GM10847 (cell line): Measurements from ENCODE around the gene ZNF100.

Experiments used
- POLR2A ChIP-seq: IDR thresholded peaks from 2 replicates; pipeline ENCODE4 v1.6.1; 2011; ENCODE audit not compliant: insufficient read length; ENCODE audit errors: extremely low read depth

Gene ZNF100

DNA sequence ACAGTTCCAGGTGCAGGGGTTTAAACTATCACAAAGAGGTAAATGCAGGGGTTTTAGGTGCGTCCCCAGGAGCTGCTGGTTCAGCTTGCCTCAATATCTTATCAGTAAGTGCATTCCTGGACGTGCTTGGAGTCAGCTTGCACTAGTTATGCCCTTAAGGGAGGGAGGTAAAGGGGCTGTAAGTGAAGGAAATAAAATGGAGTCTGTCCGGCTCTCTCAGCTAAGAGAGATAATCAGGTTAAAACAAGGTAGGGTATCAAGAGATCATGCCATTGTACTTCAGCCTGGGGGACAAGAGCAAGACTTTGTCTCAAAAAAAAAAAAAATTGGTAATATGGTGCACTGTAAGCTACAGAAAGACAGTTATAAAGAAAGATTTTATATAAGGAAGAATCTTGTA is 69.7 kb downstream of the ZNF100 start:
- no peak for TF ChIP-seq POLR2A

DNA sequence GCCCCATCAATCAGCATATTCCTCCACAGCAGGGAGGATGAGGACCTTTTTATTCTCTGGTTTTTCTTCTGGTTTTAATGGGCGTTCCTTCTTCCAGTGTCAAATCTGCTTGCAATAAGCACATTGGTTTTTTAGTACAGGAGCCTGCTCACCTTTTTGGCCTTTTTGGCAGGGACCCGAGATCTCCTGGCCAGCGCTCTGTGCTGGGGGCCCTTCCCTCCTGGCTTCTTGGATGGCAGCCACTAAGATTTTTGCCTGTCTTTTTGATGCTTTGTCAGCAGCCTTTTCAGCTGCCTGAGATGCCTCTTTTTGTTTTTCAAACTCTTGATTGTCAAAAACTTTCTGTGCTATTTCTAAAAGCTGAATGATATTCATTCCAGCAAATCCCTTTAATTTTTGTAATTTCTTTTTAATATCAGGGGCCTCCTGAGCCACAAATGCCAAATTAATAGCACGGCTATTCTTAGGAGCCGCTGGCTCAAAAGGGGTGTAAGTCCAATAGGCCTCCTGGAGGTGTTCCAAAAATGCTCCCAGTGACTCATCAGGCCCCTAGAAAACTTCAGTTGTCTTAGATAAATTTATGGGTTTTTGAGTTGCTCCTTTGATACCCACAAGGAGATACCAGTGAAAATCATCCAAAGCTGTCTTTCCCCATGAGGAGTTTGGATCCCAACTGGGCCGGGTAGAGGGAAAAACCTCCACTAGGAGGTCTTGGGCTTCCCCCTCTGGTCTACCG is 73.0 kb downstream of the ZNF100 start:
- TF ChIP-seq POLR2A, result no peak

DNA sequence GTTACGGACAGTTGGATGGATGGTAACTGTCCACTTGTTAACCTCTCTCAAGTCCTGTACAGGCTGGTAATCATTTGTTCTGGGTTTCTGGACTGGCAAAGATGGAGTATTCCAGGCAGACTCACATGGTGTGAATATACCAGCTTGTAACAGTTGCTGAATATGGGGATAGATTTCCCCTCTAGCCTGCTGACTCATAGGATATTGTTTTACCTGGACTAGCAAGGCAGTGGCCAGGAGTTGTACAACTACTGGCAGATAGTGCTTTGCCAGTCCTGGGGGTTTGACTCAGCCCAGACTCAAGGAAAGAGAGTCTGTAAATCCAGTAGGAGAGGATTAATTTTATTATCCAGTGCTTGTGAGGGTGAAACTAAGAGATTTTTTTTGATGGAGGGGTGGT is 74.0 kb downstream of the ZNF100 start:
- TF ChIP-seq POLR2A, result no peak

DNA sequence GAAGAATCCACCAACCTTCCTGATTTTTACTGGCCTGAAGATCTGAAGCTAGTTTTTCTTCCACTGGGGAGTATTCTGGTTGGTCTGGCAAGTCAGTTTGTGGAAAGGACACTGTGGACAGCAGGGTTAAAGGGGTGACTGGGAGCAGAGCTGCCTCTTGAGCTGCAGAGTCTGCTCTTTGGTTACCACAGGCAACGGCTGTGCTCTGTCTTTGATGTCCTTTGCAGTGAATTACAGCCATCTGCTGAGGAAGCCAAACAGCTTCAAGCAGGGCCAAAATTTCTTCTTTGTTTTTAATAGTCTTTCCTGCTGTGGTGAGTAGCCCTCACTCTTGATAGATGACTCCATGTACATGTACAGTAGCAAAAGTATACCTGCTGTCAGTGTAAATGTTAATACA is 75.7 kb downstream of the ZNF100 start:
- TF ChIP-seq POLR2A, result no peak

DNA sequence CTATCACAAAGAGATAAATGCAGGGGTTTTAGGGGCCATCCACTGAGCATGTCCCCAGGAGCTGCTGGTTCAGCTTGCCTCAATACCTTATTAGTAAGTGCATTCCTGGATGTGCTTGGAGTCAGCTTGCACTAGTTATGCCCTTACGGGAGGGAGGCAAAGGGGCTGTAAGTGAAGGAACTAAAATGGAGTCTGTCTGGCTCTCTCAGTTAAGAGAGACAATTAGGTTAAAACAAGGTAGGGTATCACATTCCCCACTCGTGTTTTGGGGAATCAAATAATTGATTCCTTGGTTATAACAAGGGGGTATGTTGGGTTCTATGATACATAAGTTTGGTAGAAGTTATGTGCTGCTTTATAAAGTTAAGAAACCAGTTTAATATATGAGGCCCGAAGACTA is 78.9 kb downstream of the ZNF100 start:
- TF ChIP-seq POLR2A, result no peak

DNA sequence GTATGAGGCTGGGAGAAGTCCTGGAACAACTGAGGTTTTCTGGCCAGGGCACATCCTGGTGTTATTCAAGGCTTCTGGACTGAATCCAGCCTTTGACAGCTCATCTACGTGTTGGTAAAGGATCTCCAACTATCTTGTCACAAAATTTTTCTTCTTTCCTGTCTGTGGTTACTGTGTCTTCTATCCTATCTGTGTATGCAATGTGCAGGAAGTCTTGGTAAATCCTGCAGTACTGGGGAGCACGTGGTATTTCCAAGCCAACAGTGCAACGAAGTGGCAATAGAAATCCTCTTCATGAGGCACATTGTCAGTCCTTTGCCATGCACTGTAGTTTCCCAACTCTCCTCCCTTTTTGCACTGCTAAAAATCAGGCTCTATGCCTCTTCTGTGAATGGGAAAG is 86.7 kb downstream of the ZNF100 start:
- TF ChIP-seq POLR2A, result no peak

DNA sequence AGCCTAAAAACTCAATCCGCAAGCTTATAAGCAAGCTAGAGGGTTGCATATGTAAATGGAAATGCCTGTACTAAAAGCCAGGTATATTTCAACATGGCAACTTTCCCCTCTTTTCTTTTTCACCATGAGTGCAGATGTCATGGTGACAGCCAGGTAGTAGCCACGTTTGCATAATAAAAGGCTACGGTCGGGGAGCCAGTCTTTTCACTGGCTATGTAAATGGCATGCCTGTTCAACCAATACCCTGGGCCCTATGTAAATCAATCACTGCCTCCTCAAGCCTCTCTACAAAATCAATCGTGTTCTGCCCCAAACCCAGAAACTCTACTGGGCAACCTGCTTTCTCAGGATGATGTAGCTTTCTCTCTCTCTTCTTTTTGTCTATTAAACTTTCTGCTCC is 87.4 kb downstream of the ZNF100 start:
- no peak for TF ChIP-seq POLR2A

DNA sequence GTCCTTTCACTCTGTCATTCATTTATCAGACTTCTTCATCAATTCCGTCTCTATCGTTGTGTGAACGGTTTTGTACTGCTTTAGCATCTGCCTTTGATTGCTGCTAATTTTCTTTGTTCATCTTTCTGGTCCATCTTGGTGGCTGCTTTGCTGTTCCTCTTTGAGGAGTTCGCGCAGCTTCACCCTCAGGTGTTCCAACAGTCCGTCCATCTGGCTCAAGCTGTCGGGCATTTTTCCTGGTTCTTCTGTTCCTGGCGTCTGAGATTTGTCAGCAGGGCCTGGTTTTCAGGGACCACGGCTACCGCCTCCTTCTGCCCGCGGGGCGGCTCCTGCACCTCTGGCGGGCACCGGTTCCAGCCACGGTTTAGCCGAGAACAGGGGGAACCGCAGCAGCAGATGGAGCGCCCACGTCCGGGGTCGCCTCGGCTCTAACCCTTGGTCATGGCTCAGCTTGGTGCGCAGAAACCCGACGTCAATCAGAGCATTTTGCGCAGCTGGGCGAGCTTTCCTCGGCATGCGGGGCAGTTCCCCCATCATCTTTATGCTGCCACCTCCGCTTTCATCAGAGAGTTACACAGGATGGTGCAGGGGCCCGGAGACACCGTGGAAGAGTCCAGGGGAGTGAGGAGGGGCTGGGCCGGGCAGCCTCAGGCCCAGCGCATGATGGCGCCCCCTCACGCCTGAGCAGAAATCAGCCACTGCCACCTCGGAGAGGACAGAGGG is 89.5 kb downstream of the ZNF100 start:
- no peak for TF ChIP-seq POLR2A

DNA sequence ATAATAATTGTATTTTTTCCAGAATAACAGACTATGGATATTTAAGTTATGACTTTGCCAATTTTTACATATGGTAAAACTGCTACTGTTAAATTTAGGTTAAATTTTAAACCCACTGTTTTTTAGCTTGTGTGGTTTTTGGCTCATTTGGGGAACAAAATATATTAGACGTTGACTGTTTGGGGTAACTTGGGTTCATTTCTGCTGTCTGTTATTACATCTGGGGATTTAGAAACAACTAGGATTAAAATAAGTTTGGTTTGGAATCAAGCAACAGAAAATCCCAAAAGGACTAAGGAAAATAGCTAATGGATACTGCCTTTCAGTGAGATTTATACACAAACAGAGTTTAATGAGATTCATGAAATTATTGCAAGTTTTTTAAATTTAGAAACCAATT is 92.9 kb downstream of the ZNF100 start:
- no peak for TF ChIP-seq POLR2A
